PC-9 (cell line): ENCODE results near the gene CBFA2T3. TPM values are rescaled to one million over a fixed set of nuclear protein-coding genes. Genes with fewer than 3 reads are reported as not detected.

ENCODE experiments used
- BruUV-seq: library from RNA; stranded (reverse); fragments of 400-500 nt; replicated peaks from 2 replicates; lab custom pipeline; 2021; lab: Mats Ljungman, UMichigan
- CTCF ChIA-PET: fragments of 300-600 bp; sonication (Branson Sonifier 250); formaldehyde crosslinking; loops from one replicate; lab custom pipeline; 2022; ENCODE audit warnings: antibody characterized with exemption; lab: Charles Lee
- POLR2A ChIA-PET: fragments of 300-600 bp; sonication (Branson Sonifier 250); formaldehyde crosslinking; loops from one replicate; lab custom pipeline; 2022; ENCODE audit warnings: antibody characterized with exemption; ENCODE audit not compliant: unreplicated experiment; lab: Charles Lee
- DNase-seq, 2 experiments: peaks; one replicate each; pipeline versions ENCODE4 v3.0.0 to v3.0.0-alpha.2; 2015 to 2022; ENCODE audit warnings: mixed read lengths in 1 of 2
- H2AFZ ChIP-seq: fragments of 200-600 bp; sonication (generic); 2 replicates; pipeline ENCODE4 v1.8.1; 2017; ENCODE audit warnings: antibody characterized with exemption
- H3F3A ChIP-seq: fragments of 200-600 bp; sonication (generic); 2 replicates; pipeline ENCODE4 v1.8.1; 2017; ENCODE audit warnings: antibody characterized with exemption, mild to moderate bottlenecking, low read depth; ENCODE audit not compliant: insufficient read depth
- H3K27ac ChIP-seq: fragments of 200-600 bp; sonication (generic); 2 replicates; pipeline ENCODE4 v1.6.1; 2016; ENCODE audit warnings: mixed run types
- H3K27me3 ChIP-seq: fragments of 200-600 bp; sonication (generic); 2 replicates; pipeline ENCODE4 v1.6.1; 2016; ENCODE audit warnings: low read depth, mixed run types; ENCODE audit not compliant: insufficient read depth
- H3K36me3 ChIP-seq: fragments of 200-600 bp; sonication (generic); 2 replicates; pipeline ENCODE4 v1.6.1; 2016; ENCODE audit warnings: low read depth, mixed run types
- H3K4me1 ChIP-seq: fragments of 200-600 bp; sonication (generic); replicated peaks from 2 replicates; pipeline ENCODE4 v1.6.1; 2016; ENCODE audit warnings: mixed run types; ENCODE audit not compliant: insufficient read depth
- H3K4me2 ChIP-seq: fragments of 200-600 bp; sonication (generic); 2 replicates; pipeline ENCODE4 v1.6.1; 2017; ENCODE audit warnings: mixed run types
- H3K4me3 ChIP-seq: fragments of 200-600 bp; sonication (generic); 2 replicates; pipeline ENCODE4 v1.6.1; 2016; ENCODE audit warnings: mixed run types
- H3K79me2 ChIP-seq: fragments of 200-600 bp; sonication (generic); 2 replicates; pipeline ENCODE4 v1.6.1; 2017; ENCODE audit warnings: low read depth, mixed run types
- H3K9me2 ChIP-seq: fragments of 200-600 bp; sonication (generic); 2 replicates; pipeline ENCODE4 v1.8.1; 2017; ENCODE audit warnings: mild to moderate bottlenecking; ENCODE audit not compliant: insufficient read depth
- H3K9me3 ChIP-seq: fragments of 200-600 bp; sonication (generic); 2 replicates; pipeline ENCODE4 v1.8.1; 2016; ENCODE audit warnings: low read depth; ENCODE audit not compliant: insufficient read depth
- H4K20me1 ChIP-seq: fragments of 200-600 bp; sonication (generic); 2 replicates; pipeline ENCODE4 v1.8.1; 2017; ENCODE audit not compliant: insufficient read depth
- EZH2 ChIP-seq: fragments of 200-600 bp; sonication (generic); IDR thresholded peaks from 2 replicates; pipeline ENCODE4 v1.8.0; 2017; ENCODE audit warnings: antibody characterized with exemption, low read depth
- intact Hi-C: fragments of 100-400 bp; cut with micrococcal nuclease; formaldehyde crosslinking; loops from one replicate; pipeline ENCODE4 v1.10.0; 2022; ENCODE audit not compliant: unreplicated experiment
- total RNA-seq: library from RNA; stranded (reverse); gene quantifications from 2 replicates; pipeline ENCODE4 v1.2.3, GENCODE V29; 2021
- TF ChIP-seq, protein P1 (sequence below): fragments of 200-600 bp; sonication (generic); conservative IDR thresholded peaks from 2 replicates; pipeline ENCODE4 v1.6.1; 2017; ENCODE audit warnings: mixed run types, antibody characterized with exemption, mild to moderate bottlenecking, moderate library complexity

CBFA2T3 gene
- total RNA-seq, 1 experiment from 2014 or later, result 1.0 TPM

- no peak overlapping the region for H3K27ac ChIP-seq
- BruUV-seq, result no TSS peak
- H4K20me1 ChIP-seq, result no peaks in the 10 kb centered on the region
- ChIA-PET POLR2A (interaction anchor here (0.5 kb wide), 1 partner anchor 970 kb away, joined by 4 read pairs; no protein-coding TSS in a partner anchor), CTCF (no interaction called here)
- no peak overlapping the region for H3K4me2 ChIP-seq
- H3K4me1 ChIP-seq, result peaks cover 38% of the 10 kb centered on the region
- no peak overlapping the region for H2AFZ ChIP-seq
- no peaks in the 10 kb centered on the region for H3K27me3 ChIP-seq
- DNase-seq, result no peak
- intact Hi-C loops, result loop anchor here (10.0 kb wide), 2 partner anchors 68 to 132 kb away; partner anchors contain the start of genes GALNS and TRAPPC2L
- no peaks in the 10 kb centered on the region for H3K9me2 ChIP-seq
- H3F3A ChIP-seq, result peaks cover 8% of the 10 kb centered on the region; the same call in 1 of the 2 replicates
- H3K79me2 ChIP-seq, result no peaks in the 10 kb centered on the region
- no peak overlapping the region for H3K4me3 ChIP-seq
- no peaks in the 10 kb centered on the region for H3K9me3 ChIP-seq
- TF ChIP-seq, protein P1, sequence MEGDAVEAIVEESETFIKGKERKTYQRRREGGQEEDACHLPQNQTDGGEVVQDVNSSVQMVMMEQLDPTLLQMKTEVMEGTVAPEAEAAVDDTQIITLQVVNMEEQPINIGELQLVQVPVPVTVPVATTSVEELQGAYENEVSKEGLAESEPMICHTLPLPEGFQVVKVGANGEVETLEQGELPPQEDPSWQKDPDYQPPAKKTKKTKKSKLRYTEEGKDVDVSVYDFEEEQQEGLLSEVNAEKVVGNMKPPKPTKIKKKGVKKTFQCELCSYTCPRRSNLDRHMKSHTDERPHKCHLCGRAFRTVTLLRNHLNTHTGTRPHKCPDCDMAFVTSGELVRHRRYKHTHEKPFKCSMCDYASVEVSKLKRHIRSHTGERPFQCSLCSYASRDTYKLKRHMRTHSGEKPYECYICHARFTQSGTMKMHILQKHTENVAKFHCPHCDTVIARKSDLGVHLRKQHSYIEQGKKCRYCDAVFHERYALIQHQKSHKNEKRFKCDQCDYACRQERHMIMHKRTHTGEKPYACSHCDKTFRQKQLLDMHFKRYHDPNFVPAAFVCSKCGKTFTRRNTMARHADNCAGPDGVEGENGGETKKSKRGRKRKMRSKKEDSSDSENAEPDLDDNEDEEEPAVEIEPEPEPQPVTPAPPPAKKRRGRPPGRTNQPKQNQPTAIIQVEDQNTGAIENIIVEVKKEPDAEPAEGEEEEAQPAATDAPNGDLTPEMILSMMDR, result no peak
- no peak for TF ChIP-seq EZH2
- no peaks in the 10 kb centered on the region for H3K36me3 ChIP-seq
These were observed 54.1 kb downstream of the CBFA2T3 start for GRCh38 chr16:88922826-88923410.

DNA sequence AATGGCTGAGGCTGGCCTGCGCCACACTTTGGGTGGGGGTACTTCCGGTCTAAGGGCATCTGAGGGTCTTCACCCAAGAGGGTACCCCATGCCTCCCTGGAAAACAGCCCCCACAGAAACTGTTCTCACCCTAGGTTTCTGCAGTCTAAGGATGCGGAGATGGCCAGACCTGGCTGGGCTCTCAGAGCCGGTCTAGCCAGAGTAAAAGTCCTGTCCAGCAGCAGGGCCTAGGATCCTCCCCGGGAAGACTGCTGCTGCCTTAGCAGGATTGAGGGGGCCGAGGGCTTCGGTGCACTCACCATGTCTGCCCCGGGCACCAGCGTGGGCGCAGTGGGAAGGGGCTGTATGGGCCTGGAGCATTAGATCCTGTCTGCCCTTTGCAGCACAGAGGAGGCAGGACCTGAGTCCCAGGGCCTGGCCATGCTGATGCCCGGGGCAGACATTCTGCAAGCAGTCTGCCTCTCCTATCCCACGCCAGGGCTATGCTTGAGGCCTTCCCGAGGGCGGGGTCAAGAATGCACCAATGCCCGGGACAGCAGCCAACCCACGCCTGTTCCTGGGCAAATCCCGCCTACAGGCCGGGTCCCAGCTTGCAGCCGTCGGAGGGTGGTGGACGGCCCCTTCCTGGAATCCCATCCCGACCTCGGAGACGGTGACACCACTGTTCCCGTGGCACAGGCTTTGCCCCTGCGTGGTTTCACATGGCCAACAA, 54.7 kb downstream of the CBFA2T3 start:
- Histone ChIP-seq H2AFZ (no peak overlapping the region), H3K4me1 (peaks cover 36% of the 10 kb centered on the region)

DNA sequence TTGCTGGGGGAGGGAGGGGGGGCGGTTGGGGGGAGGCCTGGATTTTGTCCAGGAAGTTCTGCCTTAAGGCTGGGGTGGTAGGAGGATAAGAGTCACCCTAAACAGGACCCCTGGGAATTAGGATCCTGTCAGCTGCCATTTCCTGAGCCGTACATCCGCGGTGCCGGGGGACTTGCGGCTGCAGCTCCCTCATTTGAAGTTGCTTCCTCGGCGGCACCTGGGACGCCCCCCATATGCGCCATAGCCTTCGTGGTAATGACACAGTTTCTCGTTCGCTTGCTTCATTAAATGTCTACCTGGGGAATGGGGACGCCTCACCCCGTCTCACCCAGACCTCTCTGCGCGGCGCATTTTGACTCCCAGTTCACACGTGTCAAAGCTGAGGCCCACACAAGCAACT, 55.4 kb downstream of the CBFA2T3 start:
- Histone ChIP-seq H4K20me1 (no peaks in the 10 kb centered on the region), H2AFZ (no peak overlapping the region), H3K9me2 (no peaks in the 10 kb centered on the region), H3K9me3 (no peaks in the 10 kb centered on the region), H3K4me1 (peaks cover 29% of the 10 kb centered on the region), H3K27me3 (no peaks in the 10 kb centered on the region), H3K27ac (no peak overlapping the region), H3K4me3 (no peak overlapping the region), H3K4me2 (no peak overlapping the region), H3K79me2 (no peaks in the 10 kb centered on the region), H3F3A (peaks cover 8% of the 10 kb centered on the region; the same call in 1 of the 2 replicates), H3K36me3 (no peaks in the 10 kb centered on the region)
- no peak for TF ChIP-seq EZH2
- CTCF ChIA-PET, result no interaction called here
- intact Hi-C loops, result loop anchor here (10.0 kb wide), 2 partner anchors 67 to 133 kb away; partner anchors contain the start of genes GALNS and TRAPPC2L
- no peak for DNase-seq
- no TSS peak for BruUV-seq
- POLR2A ChIA-PET, result no interaction called here

More for the DNA sequence above, 54.7 kb downstream of the CBFA2T3 start:
- H3K27ac ChIP-seq, result no peak overlapping the region
- DNase-seq, result peak in 1 of 2 experiments; percentile 71
- H4K20me1 ChIP-seq, result no peaks in the 10 kb centered on the region
- H3K27me3 ChIP-seq, result no peaks in the 10 kb centered on the region
- no peak overlapping the region for H3K4me2 ChIP-seq
- intact Hi-C loops, result loop anchor here (10.0 kb wide), 2 partner anchors 67 to 133 kb away; partner anchors contain the start of genes GALNS and TRAPPC2L
- BruUV-seq, result no TSS peak
- ChIA-PET POLR2A (no interaction called here), CTCF (interaction anchor here (0.6 kb wide), 1 partner anchor 276 kb away, joined by 3 read pairs; no protein-coding TSS in a partner anchor)
- H3K4me3 ChIP-seq, result no peak overlapping the region
- no peaks in the 10 kb centered on the region for H3K9me2 ChIP-seq
- H3K79me2 ChIP-seq, result no peaks in the 10 kb centered on the region
- no peak for TF ChIP-seq EZH2
- TF ChIP-seq, protein P1, result no peak
- H3K9me3 ChIP-seq, result no peaks in the 10 kb centered on the region
- H3F3A ChIP-seq, result peaks cover 8% of the 10 kb centered on the region; the same call in 1 of the 2 replicates
- no peaks in the 10 kb centered on the region for H3K36me3 ChIP-seq
